ENCODE results near the gene HMGCLL1. TPM values are rescaled to one million over a fixed set of nuclear protein-coding genes. Genes with fewer than 3 reads are reported as not detected.

HMGCLL1 gene
- polyA plus RNA-seq, 3 donors = not detected

- no peak overlapping the region for H3K4me3 Mint-ChIP-seq
- Histone ChIP-seq H2AFZ (ENCODE audit: insufficient read depth, low read depth, low read length, poor library complexity, severe bottlenecking) (no peak overlapping the region), H3K27ac (ENCODE audit: low read depth in 1 of 2, low read length in 2 of 2) (no peak overlapping the region), H3K4me2 (replicated peaks; ENCODE audit: extremely low read depth, low read length, poor library complexity, severe bottlenecking) (no peak overlapping the region), H3K4me3 (replicated peaks in 1 of 3; ENCODE audit: low read depth in 2 of 3, low read length in 3 of 3) (no peak overlapping the region), H3K4me1 (ENCODE audit: control insufficient read depth in 1 of 2, insufficient read depth in 2 of 2, low read length in 2 of 2) (no peaks in the 10 kb centered on the region), H3K36me3 (replicated peaks in 1 of 2; ENCODE audit: control insufficient read depth in 1 of 2, insufficient read depth in 2 of 2, low read length in 2 of 2) (no peaks in the 10 kb centered on the region), H3K9ac (ENCODE audit: insufficient read depth, low read length, poor library complexity, severe bottlenecking) (no peak overlapping the region), H3K9me3 (replicated peaks in 1 of 2; ENCODE audit: control insufficient read depth in 1 of 2, insufficient read depth in 1 of 2, low read length in 2 of 2) (no peaks in the 10 kb centered on the region), H4K20me1 (ENCODE audit: insufficient read depth, low read length) (no peaks in the 10 kb centered on the region), H3K27me3 (ENCODE audit: control insufficient read depth in 2 of 2, insufficient read depth in 2 of 2, low read length in 2 of 2) (no peaks in the 10 kb centered on the region), H3K79me2 (ENCODE audit: insufficient read depth, low read length) (no peaks in the 10 kb centered on the region)
- no peak overlapping the region for H3K27ac Mint-ChIP-seq
- no peak for DNase-seq
- H3K36me3 Mint-ChIP-seq = no peaks in the 10 kb centered on the region
- H3K27me3 Mint-ChIP-seq (ENCODE audit: low read depth in 3 of 3) = peaks cover 0 to 2% (median 1%) of the 10 kb centered on the region in 3 donors
- WGBS (ENCODE audit: insufficient coverage) = no CpG with 5 or more reads among the region's 1 CpG
- TF ChIP-seq CTCF (IDR thresholded peaks at IDR 0.05) = peak; percentile 24
- intact Hi-C loops (cut with micrococcal nuclease) = no loop called here
- peaks cover 0 to 1% (median 0%) of the 10 kb centered on the region in 7 donors for H3K9me3 Mint-ChIP-seq
- no peaks in the 10 kb centered on the region for H3K4me1 Mint-ChIP-seq
Measured at GRCh38 chr6:55445648-55446204, 133.3 kb downstream of the HMGCLL1 start.

- WGBS (ENCODE audit: insufficient coverage) = 84% methylated on average over 3 of the region's 7 CpGs
- H3K27ac Mint-ChIP-seq = no peak overlapping the region
- DNase-seq = no peak
- TF ChIP-seq CTCF (IDR thresholded peaks at IDR 0.05) = no peak
- H3K4me3 Mint-ChIP-seq = no peak overlapping the region
- Histone ChIP-seq H3K27me3 (ENCODE audit: control insufficient read depth in 2 of 2, insufficient read depth in 2 of 2, low read length in 2 of 2) (no peaks in the 10 kb centered on the region), H3K4me1 (ENCODE audit: control insufficient read depth in 1 of 2, insufficient read depth in 2 of 2, low read length in 2 of 2) (no peaks in the 10 kb centered on the region), H4K20me1 (ENCODE audit: insufficient read depth, low read length) (no peaks in the 10 kb centered on the region), H3K79me2 (ENCODE audit: insufficient read depth, low read length) (no peaks in the 10 kb centered on the region), H3K36me3 (replicated peaks in 1 of 2; ENCODE audit: control insufficient read depth in 1 of 2, insufficient read depth in 2 of 2, low read length in 2 of 2) (no peaks in the 10 kb centered on the region), H3K4me3 (replicated peaks in 1 of 3; ENCODE audit: low read depth in 2 of 3, low read length in 3 of 3) (no peak overlapping the region), H2AFZ (ENCODE audit: insufficient read depth, low read depth, low read length, poor library complexity, severe bottlenecking) (no peak overlapping the region), H3K27ac (ENCODE audit: low read depth in 1 of 2, low read length in 2 of 2) (no peak overlapping the region), H3K4me2 (replicated peaks; ENCODE audit: extremely low read depth, low read length, poor library complexity, severe bottlenecking) (no peak overlapping the region), H3K9ac (ENCODE audit: insufficient read depth, low read length, poor library complexity, severe bottlenecking) (no peak overlapping the region), H3K9me3 (replicated peaks in 1 of 2; ENCODE audit: control insufficient read depth in 1 of 2, insufficient read depth in 1 of 2, low read length in 2 of 2) (no peaks in the 10 kb centered on the region)
- no peaks in the 10 kb centered on the region for H3K36me3 Mint-ChIP-seq
- intact Hi-C loops (cut with micrococcal nuclease) = no loop called here
- no peaks in the 10 kb centered on the region for H3K4me1 Mint-ChIP-seq
- peaks cover 0 to 1% (median 0%) of the 10 kb centered on the region in 7 donors for H3K9me3 Mint-ChIP-seq
- H3K27me3 Mint-ChIP-seq (ENCODE audit: low read depth in 3 of 3) = peaks cover 0 to 4% (median 1%) of the 10 kb centered on the region in 3 donors
Measured at GRCh38 chr6:55443238-55444134, 135.5 kb downstream of the HMGCLL1 start.

Measured in CD14-positive monocyte (primary cell).